ENCODE results near the gene ARHGAP8.
"Not testable (repeated sequence)": the region's sequence is repeated elsewhere in the genome, so short reads cannot be mapped to it uniquely, and the experiment has no call there.

Gene ARHGAP8

DNA sequence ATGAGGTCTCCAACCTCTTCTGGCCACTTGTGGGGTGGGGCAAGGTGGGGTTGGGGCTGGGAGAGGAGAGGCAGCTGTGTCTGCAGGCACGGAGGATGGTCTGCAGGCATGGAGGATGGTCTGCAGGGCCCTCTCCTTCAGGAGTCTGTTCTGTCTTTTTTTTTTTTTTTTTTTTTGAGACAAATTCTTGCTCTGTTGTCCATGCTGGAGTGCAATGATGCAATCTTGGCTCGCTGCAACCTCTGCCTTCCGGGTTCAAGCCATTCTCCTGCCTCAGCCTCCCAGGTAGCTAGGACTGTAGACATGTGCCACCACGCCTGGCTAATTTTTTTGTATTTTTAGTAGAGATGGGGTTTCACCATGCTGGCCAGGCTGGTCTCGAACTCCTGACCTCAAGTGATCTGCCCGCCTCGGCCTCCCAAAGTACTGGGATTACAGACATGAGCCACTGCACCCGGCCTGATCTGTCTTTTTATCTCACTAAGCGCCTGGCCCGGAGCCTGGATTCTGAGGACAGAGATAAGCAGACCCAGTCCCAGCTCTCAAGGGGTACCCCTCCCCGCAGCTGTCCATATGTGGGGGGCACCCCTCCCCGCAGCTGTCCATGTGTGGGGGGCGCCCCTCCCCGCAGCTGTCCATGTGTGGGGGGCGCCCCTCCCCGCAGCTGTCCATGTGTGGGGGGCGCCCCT lies 47.7 kb downstream of the ARHGAP8 start:
- not testable (repeated sequence) for DNase-seq (ENCODE audit: extremely low read depth in 1 of 2, low read depth in 1 of 2)

DNA sequence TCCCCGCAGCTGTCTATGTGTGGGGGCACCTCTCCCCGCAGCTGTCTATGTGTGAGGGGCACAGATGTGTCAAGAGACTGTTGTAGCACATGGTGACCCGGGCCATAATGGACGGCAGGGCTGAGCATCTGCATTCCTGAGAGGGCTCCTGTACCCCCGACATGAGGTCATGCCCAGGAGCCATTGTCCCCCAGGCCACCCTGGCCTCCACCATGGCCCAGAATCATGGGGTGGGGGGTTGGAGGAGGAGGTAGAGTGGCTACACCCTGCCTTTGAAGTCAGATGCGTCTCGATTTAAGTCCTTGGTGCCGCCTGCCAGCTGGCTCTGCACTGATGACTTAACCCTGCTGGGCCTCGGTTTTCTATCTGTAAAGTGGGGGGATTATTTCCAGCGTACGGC lies 49.1 kb downstream of the ARHGAP8 start:
- no peak for DNase-seq (ENCODE audit: extremely low read depth in 1 of 2, low read depth in 1 of 2)

DNA sequence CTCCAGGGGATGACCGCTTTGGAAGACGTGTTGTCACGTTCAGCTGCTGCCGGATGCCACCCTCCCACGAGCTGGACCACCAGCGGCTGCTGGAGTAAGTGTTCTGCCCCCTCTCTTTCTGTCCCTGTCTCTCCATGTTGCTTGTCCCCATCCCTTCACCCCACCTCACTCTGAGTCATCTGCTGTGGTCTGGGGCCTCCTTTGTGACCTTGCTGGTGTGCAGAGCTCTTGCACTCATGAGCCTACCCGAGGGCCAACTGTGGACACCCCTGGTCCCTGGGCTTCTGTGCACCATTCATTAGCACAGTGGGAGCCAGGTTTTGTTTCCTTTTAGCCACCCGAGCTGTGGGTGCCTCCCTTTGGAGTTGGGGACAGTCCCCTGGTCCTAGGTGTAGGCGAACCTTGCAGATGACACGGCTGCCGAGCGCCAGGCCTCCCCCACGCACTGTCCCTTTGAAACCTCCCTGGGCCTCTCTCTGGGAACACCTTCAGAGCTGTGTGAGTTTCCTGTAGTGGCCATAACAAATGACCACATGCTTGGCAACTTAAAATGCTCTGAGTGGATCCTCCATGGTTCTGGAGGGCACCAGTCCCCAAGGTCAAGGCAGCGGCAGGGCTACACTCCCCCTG lies 49.8 kb downstream of the ARHGAP8 start:
- no peak for DNase-seq (ENCODE audit: extremely low read depth in 1 of 2, low read depth in 1 of 2)

DNA sequence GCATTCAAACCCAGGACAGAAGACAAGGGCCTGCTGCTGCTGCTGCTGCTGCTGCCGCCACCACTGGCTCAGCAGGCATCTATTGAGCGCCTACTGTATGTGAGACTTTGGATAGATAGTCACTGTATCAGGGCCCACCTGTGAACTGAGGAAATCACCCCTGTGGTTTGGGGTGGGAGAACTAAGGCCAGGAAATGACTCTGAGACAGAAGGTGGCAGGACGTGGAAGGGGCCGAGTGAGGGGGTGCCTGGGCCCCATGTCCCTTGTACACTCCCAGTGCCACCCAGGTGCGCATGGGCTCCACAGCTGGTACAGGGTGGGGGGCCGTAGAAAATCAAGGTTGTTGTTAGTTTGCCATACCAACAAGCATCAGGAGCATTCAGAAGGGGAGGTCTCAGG lies 50.6 kb downstream of the ARHGAP8 start:
- no peak for DNase-seq (ENCODE audit: extremely low read depth in 1 of 2, low read depth in 1 of 2)

DNA sequence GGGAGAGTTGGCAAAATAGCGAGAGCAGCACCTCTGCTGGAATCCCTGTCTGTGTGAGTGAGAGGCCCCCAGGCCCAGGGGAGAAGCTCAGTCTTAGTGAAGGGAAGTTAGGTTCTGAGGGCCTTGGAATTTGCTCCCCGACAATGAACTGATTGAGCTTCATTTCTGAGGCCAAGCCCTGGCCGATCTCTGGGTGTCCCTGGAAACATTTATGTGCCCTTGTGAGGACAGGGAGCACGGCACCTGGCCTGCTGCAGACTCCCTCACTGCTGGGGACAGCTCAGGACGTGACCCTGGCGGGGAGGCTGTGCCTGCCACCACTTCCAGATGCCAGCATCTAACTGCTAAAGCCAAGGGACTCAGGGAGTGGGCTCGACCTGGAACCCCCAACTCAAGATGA lies 52.0 kb downstream of the ARHGAP8 start:
- DNase-seq (ENCODE audit: extremely low read depth in 1 of 2, low read depth in 1 of 2): no peak

DNA sequence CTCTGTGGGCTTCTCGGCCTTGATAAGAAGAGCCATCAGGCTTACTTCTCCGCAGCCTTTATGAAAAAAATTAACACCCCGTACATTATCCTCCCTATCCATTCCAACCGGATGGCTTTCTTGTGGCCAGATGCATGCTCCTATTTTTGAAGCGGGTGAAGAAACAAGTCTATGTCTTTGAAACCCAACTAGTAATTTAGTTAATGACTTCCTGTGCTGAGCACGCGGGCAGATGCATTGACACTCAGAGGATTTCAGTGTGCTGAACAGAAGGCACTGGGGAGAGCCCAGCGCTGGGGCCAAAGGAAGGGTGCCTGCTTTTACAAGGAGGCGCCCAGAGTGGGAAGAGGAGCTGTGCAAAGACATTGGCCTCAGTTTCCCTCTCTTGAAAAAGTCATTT lies 53.3 kb downstream of the ARHGAP8 start:
- no peak for DNase-seq (ENCODE audit: extremely low read depth in 1 of 2, low read depth in 1 of 2)

DNA sequence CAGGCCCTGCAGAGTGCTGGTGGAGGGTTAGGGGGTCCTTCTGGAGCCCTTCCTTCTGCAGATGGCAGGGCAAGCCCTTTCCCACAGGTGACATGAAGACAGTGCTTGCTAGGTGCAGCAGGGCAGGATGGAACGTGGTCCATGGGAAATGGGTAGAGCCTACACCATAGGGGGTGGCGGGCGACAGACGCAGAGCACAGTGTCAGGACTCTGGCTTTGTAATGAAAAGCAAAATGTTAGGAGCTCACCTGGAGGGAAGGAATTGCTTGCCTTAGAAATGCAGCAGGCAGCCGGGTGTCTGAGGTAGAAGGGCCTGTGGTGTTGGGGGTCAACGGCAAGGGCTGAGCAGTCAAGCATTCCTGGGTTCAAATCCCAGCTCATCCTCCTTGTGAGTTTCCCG lies 54.9 kb downstream of the ARHGAP8 start:
- DNase-seq (ENCODE audit: extremely low read depth in 1 of 2, low read depth in 1 of 2): no peak

DNA sequence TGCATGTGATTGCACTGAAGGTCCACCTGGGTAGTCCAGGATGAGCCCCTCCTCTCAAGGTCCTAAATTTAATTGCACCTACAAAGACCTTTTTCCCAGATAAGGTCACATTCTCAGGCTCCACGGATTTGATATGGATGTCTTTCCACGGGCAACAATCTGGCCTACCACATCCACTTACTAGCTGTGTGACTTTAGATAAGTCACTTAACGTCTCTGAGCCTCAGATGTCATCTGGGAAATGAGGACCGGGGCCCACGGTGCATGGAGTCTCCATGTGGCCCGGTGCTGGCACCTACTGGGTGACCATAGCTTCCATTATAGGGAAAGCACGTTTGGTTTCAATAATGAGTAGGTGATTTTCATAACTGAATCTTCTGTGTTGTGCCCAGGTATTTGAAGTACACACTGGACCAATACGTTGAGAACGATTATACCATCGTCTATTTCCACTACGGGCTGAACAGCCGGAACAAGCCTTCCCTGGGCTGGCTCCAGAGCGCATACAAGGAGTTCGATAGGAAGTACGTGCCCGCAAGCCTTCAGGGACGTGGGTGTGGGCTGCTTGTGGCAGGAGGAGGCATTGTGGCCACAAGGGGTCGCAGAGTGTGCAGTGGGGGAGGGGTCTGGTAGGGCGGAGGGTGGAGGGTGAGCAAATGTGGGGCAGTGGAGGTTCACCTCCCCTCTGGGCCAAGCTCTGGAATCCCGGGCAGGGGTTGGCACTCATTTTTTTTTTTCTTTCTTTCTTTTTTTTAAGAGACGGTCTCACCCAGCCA lies 55.7 kb downstream of the ARHGAP8 start:
- DNase-seq (ENCODE audit: extremely low read depth in 1 of 2, low read depth in 1 of 2): no peak

DNA sequence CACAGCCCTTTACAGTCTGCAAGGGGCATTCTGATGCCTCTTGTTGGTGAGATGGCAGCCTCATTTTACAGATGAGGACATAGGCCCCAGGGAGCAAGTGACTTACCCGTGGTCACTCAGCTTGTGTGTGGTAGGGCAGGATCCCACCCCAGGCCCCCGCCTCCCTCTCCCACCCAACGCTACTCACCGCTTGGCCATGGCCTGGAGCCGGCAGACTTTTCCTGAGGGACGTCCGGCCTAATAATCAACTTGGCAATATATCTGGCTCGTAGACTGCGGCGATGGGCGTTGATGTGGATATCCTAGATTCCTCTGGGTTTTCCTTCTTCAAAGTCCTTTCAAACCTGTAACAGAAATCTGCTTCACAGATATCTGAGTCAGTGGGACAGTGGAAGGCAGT lies 57.1 kb downstream of the ARHGAP8 start:
- no peak for DNase-seq (ENCODE audit: extremely low read depth in 1 of 2, low read depth in 1 of 2)

DNA sequence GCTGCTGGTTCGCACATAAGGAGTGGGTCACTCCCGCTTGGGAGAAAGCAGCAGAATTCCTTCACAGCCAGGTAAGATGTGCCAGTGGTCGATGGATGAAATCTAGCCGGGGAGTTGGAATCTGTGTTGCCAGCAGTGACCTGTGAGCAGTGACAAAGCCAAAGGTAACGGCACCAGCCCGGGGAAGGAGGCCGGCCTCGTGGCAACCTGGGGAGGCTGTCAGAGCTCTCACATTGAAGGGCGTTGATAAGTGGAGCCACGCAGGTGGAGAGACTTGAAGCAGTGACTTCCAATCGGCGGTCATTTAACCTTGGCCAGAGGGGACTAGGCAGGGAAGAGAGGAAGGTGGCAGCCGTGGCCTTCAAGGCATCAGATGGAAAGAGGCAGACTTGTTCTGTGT lies 58.8 kb downstream of the ARHGAP8 start:
- no peak for DNase-seq (ENCODE audit: extremely low read depth in 1 of 2, low read depth in 1 of 2)

DNA sequence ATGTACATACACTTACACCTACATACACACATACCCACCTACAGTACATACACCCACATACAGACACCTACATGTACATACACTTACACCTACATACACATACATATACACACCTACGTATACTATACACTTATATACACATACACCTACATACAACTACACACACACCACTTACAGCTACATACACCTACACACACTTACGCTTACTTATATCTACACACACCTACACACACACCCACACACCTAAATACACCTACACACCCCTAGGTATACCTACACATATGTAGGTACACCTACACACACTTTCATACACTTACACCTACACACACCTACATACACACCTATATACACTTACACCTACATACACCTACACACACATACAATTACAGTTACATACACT lies 61.0 kb downstream of the ARHGAP8 start:
- DNase-seq (ENCODE audit: extremely low read depth in 1 of 2, low read depth in 1 of 2): no peak

DNA sequence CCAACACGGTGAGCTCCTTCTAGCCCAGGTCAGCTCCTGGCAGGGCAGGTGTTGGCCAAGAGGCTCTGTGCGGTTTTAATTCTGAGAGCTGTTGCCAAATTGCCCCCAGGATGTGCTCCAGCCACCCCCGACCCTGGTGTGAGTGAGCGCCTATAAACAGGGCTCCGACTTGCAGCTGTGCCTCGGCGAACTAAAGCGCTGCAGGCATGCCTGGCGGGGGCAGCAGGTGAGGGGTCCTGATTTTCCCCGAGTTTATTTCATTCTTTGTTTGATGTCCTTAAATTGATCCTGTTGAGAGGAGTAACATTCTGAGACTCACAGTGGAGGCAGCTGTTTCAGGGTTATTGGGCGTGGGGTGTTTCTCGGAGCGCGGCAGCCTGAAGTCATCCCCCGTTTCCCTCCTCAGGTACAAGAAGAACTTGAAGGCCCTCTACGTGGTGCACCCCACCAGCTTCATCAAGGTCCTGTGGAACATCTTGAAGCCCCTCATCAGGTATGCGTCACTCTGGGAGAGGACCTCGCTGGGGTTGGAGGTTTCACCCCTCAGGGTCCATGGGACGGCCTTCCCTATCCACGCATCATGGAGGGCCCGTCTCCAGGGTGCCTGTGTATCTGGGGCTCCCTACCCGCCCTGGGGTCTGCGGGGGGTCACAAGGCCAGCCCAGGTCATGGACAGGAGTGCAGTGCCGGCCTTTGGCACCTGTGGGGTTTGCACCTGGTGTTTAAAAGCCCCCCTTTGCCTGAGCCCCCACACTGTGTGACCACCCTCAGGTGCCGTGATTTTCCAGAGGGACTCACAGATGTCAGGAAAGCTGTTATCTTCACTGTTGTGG lies 62.1 kb downstream of the ARHGAP8 start:
- no peak for DNase-seq (ENCODE audit: extremely low read depth in 1 of 2, low read depth in 1 of 2)

DNA sequence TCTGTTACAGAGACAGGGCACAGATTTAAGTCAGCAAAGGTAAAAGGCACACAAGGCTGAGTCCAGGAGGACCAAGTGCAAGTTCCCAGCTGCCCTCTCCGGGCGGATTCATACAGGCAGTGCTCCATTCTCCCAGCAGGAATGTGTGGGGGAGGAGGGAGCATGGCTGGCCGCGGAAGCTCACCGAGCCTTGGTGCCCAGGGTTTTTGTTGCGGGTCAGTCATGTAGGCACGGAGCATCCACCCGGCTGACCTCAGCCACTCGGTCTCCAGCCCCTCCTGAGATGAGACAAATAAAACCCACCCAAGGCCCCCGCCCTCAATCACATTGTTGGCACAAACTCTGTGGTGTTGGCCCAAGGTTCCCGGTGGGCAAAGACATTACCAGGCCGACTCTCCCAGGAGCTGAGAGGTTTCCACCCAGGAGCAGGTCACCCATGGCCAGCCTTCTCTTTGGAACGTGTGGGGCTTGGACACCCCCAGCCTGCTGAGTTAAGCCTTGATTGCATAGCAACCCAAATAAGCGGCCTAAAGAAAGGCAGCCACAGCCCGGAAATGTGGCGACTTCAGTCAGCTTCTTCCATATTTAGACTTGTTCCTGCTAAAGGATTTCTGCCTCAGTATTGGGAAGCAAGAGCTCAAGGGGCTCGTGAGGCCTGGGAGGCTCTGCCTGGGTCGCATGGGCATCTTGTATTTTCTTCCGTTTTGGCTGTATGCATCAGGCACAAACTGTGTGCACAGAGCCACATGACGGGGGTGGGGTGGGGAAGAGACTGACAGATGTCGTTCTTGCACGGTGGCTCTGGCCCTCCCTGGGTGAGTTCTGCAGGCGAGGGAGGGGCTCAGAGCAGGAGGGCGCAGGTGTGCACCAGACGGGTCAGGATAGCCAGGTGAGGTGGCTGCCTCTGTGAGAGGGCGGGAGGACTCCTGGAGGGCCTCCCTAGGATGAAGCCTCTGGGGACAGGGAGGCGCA lies 63.0 kb downstream of the ARHGAP8 start:
- no peak for DNase-seq (ENCODE audit: extremely low read depth in 1 of 2, low read depth in 1 of 2)

DNA sequence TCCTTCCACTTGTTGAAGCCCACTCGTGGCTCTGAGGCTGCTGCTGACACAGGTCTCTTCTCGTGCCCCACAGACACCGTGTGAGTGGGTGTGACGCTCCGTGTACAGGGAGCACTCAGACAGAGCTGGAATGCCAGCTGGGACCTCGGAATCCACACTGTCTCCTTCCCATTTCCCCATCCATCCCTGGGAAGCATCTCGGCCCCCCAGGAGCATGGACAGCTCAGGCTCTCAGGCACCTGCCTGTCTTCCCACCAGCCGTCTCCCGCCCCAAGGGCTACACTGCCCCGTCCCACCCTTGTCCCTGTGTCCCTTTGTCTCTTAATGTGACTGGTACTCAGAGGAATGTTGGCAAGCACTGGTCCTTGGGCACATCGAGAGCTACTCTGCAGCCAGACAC lies 63.8 kb downstream of the ARHGAP8 start:
- no peak for DNase-seq (ENCODE audit: extremely low read depth in 1 of 2, low read depth in 1 of 2)

DNA sequence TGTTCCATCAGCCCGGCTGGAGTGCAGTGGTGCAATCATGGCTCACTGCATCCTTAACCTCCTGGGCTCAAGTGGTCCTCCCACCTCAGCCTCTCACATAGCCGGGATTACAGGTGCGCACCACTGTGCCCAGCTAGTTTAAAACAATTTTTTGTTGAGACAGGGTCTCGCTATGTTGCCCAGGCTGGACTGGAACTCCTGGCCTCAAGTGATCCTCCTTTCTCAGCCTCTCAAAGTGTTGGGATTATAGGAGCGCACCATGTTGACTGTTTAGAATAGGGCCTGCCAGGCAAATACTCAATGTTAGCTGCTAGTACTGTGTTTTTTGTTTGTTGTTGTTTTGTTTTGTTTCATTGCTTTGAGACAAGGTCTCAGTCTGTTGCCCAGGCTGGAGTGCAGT lies 66.4 kb downstream of the ARHGAP8 start:
- DNase-seq (ENCODE audit: extremely low read depth in 1 of 2, low read depth in 1 of 2): no peak

DNA sequence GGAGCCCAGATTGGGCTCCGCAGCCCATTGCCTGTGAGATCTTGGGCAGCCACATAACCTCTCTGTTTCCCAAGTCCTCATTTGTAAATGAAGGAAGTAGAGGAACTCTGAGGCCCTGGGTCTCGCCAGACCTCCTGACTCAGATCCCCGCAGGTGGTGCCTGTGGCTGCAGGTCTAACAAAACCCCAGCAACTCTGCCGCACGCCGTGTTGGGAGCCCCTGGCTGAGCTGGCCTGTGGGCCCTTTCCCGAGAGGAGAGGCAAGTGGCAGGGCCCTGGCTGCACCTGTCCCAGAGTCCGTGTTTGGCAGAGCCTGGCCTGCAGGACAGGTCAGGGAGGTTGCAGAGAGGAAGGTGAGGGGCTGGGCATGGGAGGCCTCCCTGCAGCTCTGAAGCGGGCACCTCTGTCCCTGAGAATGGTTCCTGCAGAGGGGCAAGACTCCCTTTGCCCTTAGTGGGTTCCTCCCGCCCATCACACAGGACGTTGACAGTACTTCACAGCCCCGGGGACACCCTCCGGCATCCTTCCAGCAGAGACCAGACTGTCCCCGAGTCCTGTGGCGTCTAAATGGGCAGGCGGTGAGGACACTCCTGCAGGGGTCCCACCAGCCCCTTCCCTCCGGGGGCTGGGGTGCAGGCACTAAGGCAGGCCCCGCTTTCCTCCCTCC lies 67.7 kb downstream of the ARHGAP8 start:
- DNase-seq (ENCODE audit: extremely low read depth in 1 of 2, low read depth in 1 of 2): no peak

DNA sequence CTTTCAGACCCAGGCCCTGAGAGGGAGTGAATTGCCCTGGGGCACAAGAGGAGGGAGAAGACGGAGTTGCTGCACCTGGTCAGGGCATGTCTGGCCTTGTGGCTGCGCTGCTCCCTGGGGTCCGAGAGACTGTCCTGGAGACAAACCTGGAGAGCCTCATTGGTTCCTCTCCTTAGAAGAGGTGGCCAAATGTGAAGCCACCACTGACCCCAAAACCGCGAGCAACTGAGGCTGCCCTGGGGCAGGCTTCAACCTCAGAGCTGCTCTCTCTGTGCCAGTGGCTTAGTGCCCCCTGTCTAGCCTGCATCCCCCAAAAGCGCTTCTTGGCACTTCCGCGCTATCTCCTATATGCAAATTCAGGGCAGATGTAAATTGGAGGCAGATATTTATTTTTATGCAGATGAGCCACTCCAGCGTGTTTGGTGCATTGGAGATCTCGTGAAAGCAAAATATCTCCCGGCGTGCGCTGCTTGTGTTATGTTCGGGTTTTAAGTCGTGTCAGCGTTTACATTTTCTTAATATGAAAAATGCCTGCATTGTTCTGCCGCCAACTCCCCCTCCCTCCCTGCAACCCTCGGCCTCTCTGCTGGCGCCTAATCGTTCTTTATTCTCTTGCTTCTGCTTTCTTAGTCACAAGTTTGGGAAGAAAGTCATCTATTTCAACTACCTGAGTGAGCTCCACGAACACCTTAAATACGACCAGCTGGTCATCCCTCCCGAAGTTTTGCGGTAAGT lies 69.5 kb downstream of the ARHGAP8 start:
- no peak for DNase-seq (ENCODE audit: extremely low read depth in 1 of 2, low read depth in 1 of 2)

DNA sequence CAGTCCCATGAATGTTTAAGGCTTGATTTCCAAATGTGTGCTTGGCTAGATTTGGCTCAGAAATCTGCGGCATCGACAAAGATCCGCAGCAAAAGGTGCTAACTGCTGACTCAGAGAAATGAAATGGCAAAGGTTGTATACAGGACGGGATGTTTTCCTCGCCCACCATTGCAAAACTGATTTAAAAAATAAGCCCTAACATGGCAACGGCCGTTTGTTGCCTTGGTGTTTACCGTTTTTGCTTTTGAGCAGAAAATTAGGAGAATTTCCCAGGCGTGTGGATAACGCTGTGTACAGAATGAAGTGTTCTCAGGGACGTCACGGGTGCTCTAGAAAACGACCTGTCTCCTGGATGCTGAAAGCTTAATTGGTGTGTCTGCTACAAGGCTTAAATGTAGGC lies 70.2 kb downstream of the ARHGAP8 start:
- no peak for DNase-seq (ENCODE audit: extremely low read depth in 1 of 2, low read depth in 1 of 2)

DNA sequence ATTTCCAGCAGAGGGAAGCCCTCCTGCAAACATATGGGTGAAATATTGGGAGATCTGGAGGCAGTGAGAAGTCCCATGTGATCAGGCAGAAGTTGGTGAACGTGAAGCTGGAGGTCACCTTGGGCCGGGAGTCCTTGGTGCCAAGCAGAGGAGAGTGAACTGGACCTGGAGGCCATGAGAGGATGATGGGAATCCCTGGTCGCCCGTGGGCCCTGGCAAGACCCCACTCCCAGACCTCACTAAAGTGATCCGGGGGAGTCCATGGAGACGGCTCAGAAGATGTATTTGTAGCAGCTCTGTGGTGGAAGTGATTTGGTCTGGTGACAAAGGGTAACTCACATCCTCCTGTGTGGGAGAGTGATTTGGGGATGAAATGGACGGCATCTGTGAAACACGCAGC lies 71.0 kb downstream of the ARHGAP8 start:
- no peak for DNase-seq (ENCODE audit: extremely low read depth in 1 of 2, low read depth in 1 of 2)

Data from stimulated activated CD8-positive, alpha-beta memory T cell treated with anti-CD3 and anti-CD28 coated beads, Interleukin-7, amount 100 ng/mL, for 48 hours (primary cell).